Ishikawa (cell line): ENCODE results near the gene PDCD1.

Experiments used
- CEBPB ChIP-seq: IDR thresholded peaks from 2 replicates; pipeline ENCODE4 v1.6.1; 2012
- CREB1 ChIP-seq: IDR thresholded peaks from 2 replicates; pipeline ENCODE4 v1.6.1; 2012; ENCODE audit warnings: low read depth
- EGR1 ChIP-seq: IDR thresholded peaks from 2 replicates; pipeline ENCODE4 v1.6.1; 2012
- EP300 ChIP-seq: IDR thresholded peaks from 2 replicates; pipeline ENCODE4 v1.6.1; 2012; ENCODE audit warnings: borderline replicate concordance
- FOXM1 ChIP-seq: IDR thresholded peaks from 2 replicates; pipeline ENCODE4 v1.6.1; 2012; ENCODE audit warnings: low read depth, borderline replicate concordance
- MAX ChIP-seq: IDR thresholded peaks from 2 replicates; pipeline ENCODE4 v1.6.1; 2012
- NFIC ChIP-seq: IDR thresholded peaks from 2 replicates; pipeline ENCODE4 v1.6.1; 2012
- RAD21 ChIP-seq: IDR thresholded peaks from 2 replicates; pipeline ENCODE4 v1.6.1; 2012; ENCODE audit warnings: low read depth
- REST ChIP-seq: IDR thresholded peaks from 2 replicates; pipeline ENCODE4 v1.6.1; 2012; ENCODE audit warnings: low read depth, mild to moderate bottlenecking
- TAF1 ChIP-seq: IDR thresholded peaks from 2 replicates; pipeline ENCODE4 v1.6.1; 2012; ENCODE audit warnings: low read depth, mild to moderate bottlenecking
- TCF12 ChIP-seq: IDR thresholded peaks from 2 replicates; pipeline ENCODE4 v1.6.1; 2012; ENCODE audit warnings: low read depth
- TEAD4 ChIP-seq: IDR thresholded peaks from 2 replicates; pipeline ENCODE4 v1.6.1; 2012
- USF1 ChIP-seq: IDR thresholded peaks from 2 replicates; pipeline ENCODE4 v1.6.1; 2012
- YY1 ChIP-seq: IDR thresholded peaks from 2 replicates; pipeline ENCODE4 v1.6.1; 2012; ENCODE audit warnings: low read depth
- ZBTB7A ChIP-seq: IDR thresholded peaks from 2 replicates; pipeline ENCODE4 v1.6.1; 2012; ENCODE audit warnings: low read depth

Gene PDCD1

GRCh38 chr2:241864850-241865213 is 6.1 kb upstream of the PDCD1 start:
- TF ChIP-seq REST (no peak), CREB1 (no peak), CEBPB (no peak), EP300 (no peak), MAX (no peak), ZBTB7A (no peak), YY1 (no peak), TCF12 (no peak), TAF1 (no peak), FOXM1 (no peak), RAD21 (no peak), NFIC (no peak)

- TF ChIP-seq YY1: no peak
- no peak for TF ChIP-seq EP300
- no peak for TF ChIP-seq EGR1
- TF ChIP-seq CREB1: no peak
- TF ChIP-seq NFIC: no peak
- no peak for TF ChIP-seq MAX
- TF ChIP-seq ZBTB7A: no peak
- TF ChIP-seq RAD21: no peak
- no peak for TF ChIP-seq TAF1
- TF ChIP-seq TCF12: no peak
These were observed 5.6 kb upstream of the PDCD1 start for GRCh38 chr2:241864168-241864849.

- TF ChIP-seq ZBTB7A: no peak
- TF ChIP-seq FOXM1: no peak
- no peak for TF ChIP-seq EP300
- TF ChIP-seq EGR1: no peak
- TF ChIP-seq RAD21: no peak
- no peak for TF ChIP-seq NFIC
These were observed 4.9 kb upstream of the PDCD1 start for GRCh38 chr2:241863536-241863954.

GRCh38 chr2:241862775-241863535 is 4.3 kb upstream of the PDCD1 start:
- TF ChIP-seq TAF1: no peak
- TF ChIP-seq TEAD4: no peak
- no peak for TF ChIP-seq MAX
- TF ChIP-seq EP300: no peak
- TF ChIP-seq YY1: no peak
- TF ChIP-seq RAD21: no peak
- no peak for TF ChIP-seq CREB1
- TF ChIP-seq NFIC: no peak
- TF ChIP-seq ZBTB7A: no peak
- no peak for TF ChIP-seq CEBPB
- TF ChIP-seq REST: no peak
- TF ChIP-seq TCF12: no peak
- no peak for TF ChIP-seq EGR1
- TF ChIP-seq USF1: no peak
- TF ChIP-seq FOXM1: no peak

GRCh38 chr2:241862093-241862492 is 3.4 kb upstream of the PDCD1 start:
- TF ChIP-seq USF1: no peak
- no peak for TF ChIP-seq RAD21
- TF ChIP-seq MAX: no peak
- no peak for TF ChIP-seq CREB1
- TF ChIP-seq NFIC: no peak
- no peak for TF ChIP-seq TCF12
- no peak for TF ChIP-seq CEBPB
- TF ChIP-seq YY1: no peak
- no peak for TF ChIP-seq REST
- TF ChIP-seq EGR1: no peak
